Measurements from ENCODE around the gene PDE11A.

Gene PDE11A

DNA sequence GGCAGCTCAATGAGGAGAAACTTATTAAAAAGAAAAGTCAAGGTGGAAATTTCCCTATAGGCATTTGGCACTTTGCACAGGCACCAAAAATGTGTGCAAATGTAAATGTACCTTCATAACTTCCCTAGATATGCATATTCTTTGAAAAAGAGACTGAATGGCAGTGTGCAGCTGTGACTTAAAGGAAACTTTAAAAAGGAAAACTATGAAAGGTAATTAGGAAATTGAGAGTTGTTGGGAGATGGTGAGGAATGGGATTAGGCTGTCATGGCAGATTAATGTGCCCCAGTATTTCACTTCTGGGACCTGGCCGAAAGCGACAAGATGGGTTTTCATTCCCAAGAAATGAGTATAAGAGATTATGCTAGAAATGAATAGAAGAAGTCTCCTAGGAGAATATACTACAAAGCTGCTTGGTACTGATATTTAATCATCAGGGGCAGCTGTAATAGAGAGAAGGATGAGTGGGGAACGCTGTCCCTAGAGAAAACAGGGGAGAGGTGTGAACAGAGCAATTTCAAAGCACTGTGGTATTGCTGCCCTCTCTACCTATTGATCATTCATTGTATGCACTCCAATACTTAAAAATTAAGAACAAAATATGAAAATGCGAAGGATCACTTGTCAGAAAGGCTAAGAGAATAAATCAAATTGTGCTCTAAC, 366.9 kb downstream of the PDE11A start:
- no peak for TF ChIP-seq POLR2AphosphoS5 (IDR thresholded peaks at IDR 0.05; ENCODE audit: low read depth, low read length)
- no peak for TF ChIP-seq TAF1 (IDR thresholded peaks at IDR 0.05; ENCODE audit: low read depth, low read length)
- no peak for TF ChIP-seq POLR2A (IDR thresholded peaks at IDR 0.05; ENCODE audit: low read depth, low read length)
- no peak for TF ChIP-seq SPI1 (IDR thresholded peaks at IDR 0.05; ENCODE audit: low read depth, low read length)
- TF ChIP-seq PAX5 (IDR thresholded peaks at IDR 0.05; ENCODE audit: insufficient read depth, low read length, severe bottlenecking) = no peak
- TF ChIP-seq POU2F2 (IDR thresholded peaks at IDR 0.05; ENCODE audit: low read depth, low read length) = no peak
- FAIRE-seq = no peak
- DNase-seq (ENCODE audit: insufficient read length, low spot score) = no peak

DNA sequence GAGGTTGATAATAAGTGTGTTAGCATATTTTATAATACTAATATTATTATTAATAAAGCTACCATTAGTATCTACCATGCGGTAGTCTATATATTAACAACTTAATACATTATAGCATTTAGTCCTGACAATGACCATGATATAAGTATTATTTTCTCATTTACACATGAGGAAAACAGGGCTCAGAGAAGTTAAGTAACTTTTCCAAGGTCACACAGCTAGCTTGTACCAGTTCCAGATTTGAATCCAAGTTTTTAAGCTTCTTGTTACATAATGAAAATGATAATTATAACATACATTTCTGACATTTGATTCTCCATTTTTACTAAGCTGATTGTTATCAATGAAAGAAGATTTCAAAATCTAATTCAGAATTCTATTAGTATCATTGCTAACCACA, 369.4 kb downstream of the PDE11A start:
- TF ChIP-seq POU2F2 (IDR thresholded peaks at IDR 0.05; ENCODE audit: low read depth, low read length) = no peak
- no peak for TF ChIP-seq SPI1 (IDR thresholded peaks at IDR 0.05; ENCODE audit: low read depth, low read length)
- TF ChIP-seq POLR2AphosphoS5 (IDR thresholded peaks at IDR 0.05; ENCODE audit: low read depth, low read length) = no peak
- no peak for TF ChIP-seq POLR2A (IDR thresholded peaks at IDR 0.05; ENCODE audit: low read depth, low read length)
- TF ChIP-seq TAF1 (IDR thresholded peaks at IDR 0.05; ENCODE audit: low read depth, low read length) = no peak
- no peak for TF ChIP-seq PAX5 (IDR thresholded peaks at IDR 0.05; ENCODE audit: insufficient read depth, low read length, severe bottlenecking)
- DNase-seq (ENCODE audit: insufficient read length, low spot score) (no peak), FAIRE-seq (no peak)

DNA sequence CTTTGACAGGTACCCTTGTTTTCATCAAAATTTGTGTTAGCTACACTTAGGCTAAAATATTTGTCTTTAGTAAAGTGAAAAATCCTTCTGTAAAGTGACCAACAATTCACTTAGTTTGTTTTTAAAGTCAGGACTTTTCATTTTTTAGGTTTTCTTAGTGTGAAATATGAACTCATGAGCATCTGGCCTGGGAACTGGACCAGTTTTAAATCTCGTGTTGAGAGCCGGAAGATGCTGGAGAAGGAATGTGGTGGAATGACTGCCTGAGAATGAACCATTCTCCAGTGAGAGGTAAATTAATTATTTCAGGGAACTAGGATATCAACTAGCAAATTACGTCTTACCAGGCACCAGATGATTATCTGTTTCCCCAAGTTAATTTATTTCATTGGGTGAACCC, 374.3 kb downstream of the PDE11A start:
- no peak for TF ChIP-seq SPI1 (IDR thresholded peaks at IDR 0.05; ENCODE audit: low read depth, low read length)
- TF ChIP-seq POLR2A (IDR thresholded peaks at IDR 0.05; ENCODE audit: low read depth, low read length) = no peak
- no peak for TF ChIP-seq PAX5 (IDR thresholded peaks at IDR 0.05; ENCODE audit: insufficient read depth, low read length, severe bottlenecking)
- TF ChIP-seq TAF1 (IDR thresholded peaks at IDR 0.05; ENCODE audit: low read depth, low read length) = no peak
- no peak for TF ChIP-seq POU2F2 (IDR thresholded peaks at IDR 0.05; ENCODE audit: low read depth, low read length)
- TF ChIP-seq POLR2AphosphoS5 (IDR thresholded peaks at IDR 0.05; ENCODE audit: low read depth, low read length) = no peak
- DNase-seq (ENCODE audit: insufficient read length, low spot score) (no peak), FAIRE-seq (no peak)

DNA sequence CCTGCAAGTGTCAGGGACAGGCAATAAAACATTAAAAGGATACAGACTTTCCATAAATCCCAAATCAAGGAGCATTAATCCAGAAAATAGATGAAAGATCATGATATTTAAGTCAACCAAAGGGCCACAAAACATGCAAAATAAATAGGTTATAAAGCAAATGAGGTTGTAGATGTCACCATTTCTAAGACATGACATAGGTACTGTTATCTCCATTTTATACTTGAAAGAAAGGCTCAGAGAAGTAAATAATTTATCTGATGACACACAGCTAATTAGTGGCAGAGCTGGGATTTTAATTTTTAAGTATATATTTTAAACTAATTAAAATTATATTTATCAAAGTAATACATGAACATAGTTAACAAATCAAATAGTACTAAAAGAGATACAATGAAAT, 378.2 kb downstream of the PDE11A start:
- FAIRE-seq = no peak
- TF ChIP-seq SPI1 (IDR thresholded peaks at IDR 0.05; ENCODE audit: low read depth, low read length) (no peak), POU2F2 (IDR thresholded peaks at IDR 0.05; ENCODE audit: low read depth, low read length) (no peak), POLR2A (IDR thresholded peaks at IDR 0.05; ENCODE audit: low read depth, low read length) (no peak), PAX5 (IDR thresholded peaks at IDR 0.05; ENCODE audit: insufficient read depth, low read length, severe bottlenecking) (no peak), TAF1 (IDR thresholded peaks at IDR 0.05; ENCODE audit: low read depth, low read length) (no peak), POLR2AphosphoS5 (IDR thresholded peaks at IDR 0.05; ENCODE audit: low read depth, low read length) (no peak)
- DNase-seq (ENCODE audit: insufficient read length, low spot score) = no peak

DNA sequence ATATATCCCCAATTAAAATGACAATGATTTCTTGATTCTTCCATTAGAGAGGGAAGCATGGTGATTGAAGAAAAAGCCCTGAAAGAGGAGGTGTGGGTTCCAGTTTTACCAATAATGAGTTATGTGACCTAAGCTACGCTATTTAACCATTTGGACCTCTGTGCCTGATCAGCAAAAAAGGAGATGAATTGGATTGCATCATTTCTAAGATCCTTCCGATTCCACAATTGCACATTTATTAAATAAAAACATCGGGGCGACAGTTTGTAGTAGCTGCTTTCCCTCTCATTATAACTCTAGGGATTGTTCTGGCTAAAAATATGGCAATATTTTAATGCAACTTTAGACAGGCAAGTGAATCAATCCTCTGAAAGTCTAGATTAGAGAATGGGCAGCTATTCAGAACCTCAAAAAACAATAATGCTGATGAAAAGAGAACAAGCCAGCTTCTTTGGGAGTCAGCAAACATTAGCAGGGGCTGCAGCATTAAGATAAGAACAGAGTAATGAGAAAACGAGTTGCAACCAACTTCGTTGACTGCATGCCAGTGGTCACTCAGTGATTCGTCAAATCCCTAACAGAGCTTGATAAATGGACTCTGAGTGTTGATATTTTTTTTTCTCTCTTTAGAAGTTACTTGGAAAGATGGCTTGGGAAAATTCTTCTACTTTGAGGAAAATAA, 378.8 kb downstream of the PDE11A start:
- DNase-seq (ENCODE audit: insufficient read length, low spot score) (no peak), FAIRE-seq (no peak)
- TF ChIP-seq SPI1 (IDR thresholded peaks at IDR 0.05; ENCODE audit: low read depth, low read length) (no peak), POLR2AphosphoS5 (IDR thresholded peaks at IDR 0.05; ENCODE audit: low read depth, low read length) (no peak), TAF1 (IDR thresholded peaks at IDR 0.05; ENCODE audit: low read depth, low read length) (no peak), PAX5 (IDR thresholded peaks at IDR 0.05; ENCODE audit: insufficient read depth, low read length, severe bottlenecking) (no peak), POU2F2 (IDR thresholded peaks at IDR 0.05; ENCODE audit: low read depth, low read length) (no peak), POLR2A (IDR thresholded peaks at IDR 0.05; ENCODE audit: low read depth, low read length) (no peak)

DNA sequence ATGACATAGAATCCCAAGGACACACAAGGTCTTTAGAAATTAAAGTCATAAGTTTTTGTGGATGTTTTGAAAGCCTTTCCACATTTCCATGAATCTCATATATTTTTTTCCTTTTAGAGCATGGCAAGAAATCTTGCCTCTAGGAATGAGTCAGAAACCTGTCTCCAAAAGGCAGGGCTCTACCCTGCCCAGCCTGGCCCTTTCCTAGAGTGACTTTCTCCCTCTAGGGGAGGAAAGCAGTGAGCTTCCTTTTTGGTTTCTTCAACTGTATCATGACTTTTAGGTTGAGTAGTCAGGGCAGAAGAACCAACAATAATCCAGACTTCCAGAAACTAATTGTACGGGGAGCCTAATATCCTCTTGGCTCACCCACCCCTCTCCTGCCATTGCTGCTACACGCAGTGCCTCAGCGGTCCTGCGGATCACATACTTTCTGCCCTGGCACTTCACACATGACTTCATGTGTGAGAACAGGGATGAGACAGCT, 379.8 kb downstream of the PDE11A start:
- DNase-seq (ENCODE audit: insufficient read length, low spot score) (no peak), FAIRE-seq (no peak)
- TF ChIP-seq TAF1 (IDR thresholded peaks at IDR 0.05; ENCODE audit: low read depth, low read length) (no peak), POLR2A (IDR thresholded peaks at IDR 0.05; ENCODE audit: low read depth, low read length) (no peak), POU2F2 (IDR thresholded peaks at IDR 0.05; ENCODE audit: low read depth, low read length) (no peak)

DNA sequence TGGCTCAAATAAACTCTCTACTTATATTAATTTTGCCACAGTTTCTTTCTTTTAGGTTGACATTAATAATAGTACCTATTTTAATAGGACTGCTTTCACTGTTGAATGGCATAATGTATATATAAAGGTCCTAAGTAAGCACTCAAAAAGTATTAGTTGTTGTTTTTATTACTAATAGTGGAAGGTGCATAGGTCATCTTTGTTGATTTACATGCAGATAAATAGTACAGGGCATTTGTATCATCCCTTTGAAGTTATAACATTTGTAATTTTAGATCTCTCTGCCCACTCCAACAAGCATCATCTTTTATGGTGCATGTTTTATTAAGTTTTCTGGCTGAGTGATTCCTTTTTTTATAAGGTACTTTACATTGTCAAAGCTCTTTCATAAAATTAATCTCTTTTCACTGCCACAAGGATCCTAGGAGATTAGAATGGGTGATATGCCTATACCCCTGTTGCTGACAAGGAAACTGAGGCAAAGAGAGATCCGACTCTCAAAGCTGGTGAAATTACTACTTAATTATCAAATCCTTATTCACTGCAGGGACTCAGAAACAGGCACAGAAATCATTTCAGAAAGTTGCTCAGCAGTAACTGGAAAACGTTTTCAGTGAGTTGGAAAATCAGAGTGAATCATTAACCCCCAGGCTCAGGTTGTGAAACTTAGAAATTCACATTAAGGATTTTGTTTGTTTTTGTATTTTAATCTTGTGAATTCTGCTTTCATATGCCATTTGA, 380.4 kb downstream of the PDE11A start:
- FAIRE-seq (no peak), DNase-seq (ENCODE audit: insufficient read length, low spot score) (no peak)
- TF ChIP-seq PAX5 (IDR thresholded peaks at IDR 0.05; ENCODE audit: insufficient read depth, low read length, severe bottlenecking) = no peak
- TF ChIP-seq POLR2A (IDR thresholded peaks at IDR 0.05; ENCODE audit: low read depth, low read length) = no peak
- TF ChIP-seq SPI1 (IDR thresholded peaks at IDR 0.05; ENCODE audit: low read depth, low read length) = no peak
- no peak for TF ChIP-seq TAF1 (IDR thresholded peaks at IDR 0.05; ENCODE audit: low read depth, low read length)
- no peak for TF ChIP-seq POLR2AphosphoS5 (IDR thresholded peaks at IDR 0.05; ENCODE audit: low read depth, low read length)
- TF ChIP-seq POU2F2 (IDR thresholded peaks at IDR 0.05; ENCODE audit: low read depth, low read length) = no peak

DNA sequence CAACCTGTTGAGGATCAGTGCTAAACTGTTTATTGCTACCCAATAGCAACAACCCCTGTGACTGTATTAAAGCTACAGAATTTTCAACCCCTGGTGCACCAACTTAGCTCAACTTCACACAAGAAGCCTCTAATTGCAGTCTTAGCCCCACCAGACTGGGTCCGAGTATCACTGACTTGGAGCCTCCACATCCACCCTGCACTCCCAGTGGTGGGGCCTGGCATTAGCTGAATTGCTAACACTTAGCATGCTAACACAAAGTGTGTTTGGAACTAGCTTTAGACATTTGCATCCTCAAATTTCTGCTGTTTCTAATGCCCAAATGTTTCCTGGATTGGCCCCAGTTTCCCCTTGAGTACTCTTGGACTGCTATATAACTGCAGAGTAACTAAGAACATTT, 381.4 kb downstream of the PDE11A start:
- FAIRE-seq = no peak
- DNase-seq (ENCODE audit: insufficient read length, low spot score) = no peak
- TF ChIP-seq POLR2A (IDR thresholded peaks at IDR 0.05; ENCODE audit: low read depth, low read length) (no peak), PAX5 (IDR thresholded peaks at IDR 0.05; ENCODE audit: insufficient read depth, low read length, severe bottlenecking) (no peak), POU2F2 (IDR thresholded peaks at IDR 0.05; ENCODE audit: low read depth, low read length) (no peak), POLR2AphosphoS5 (IDR thresholded peaks at IDR 0.05; ENCODE audit: low read depth, low read length) (no peak), SPI1 (IDR thresholded peaks at IDR 0.05; ENCODE audit: low read depth, low read length) (no peak)

DNA sequence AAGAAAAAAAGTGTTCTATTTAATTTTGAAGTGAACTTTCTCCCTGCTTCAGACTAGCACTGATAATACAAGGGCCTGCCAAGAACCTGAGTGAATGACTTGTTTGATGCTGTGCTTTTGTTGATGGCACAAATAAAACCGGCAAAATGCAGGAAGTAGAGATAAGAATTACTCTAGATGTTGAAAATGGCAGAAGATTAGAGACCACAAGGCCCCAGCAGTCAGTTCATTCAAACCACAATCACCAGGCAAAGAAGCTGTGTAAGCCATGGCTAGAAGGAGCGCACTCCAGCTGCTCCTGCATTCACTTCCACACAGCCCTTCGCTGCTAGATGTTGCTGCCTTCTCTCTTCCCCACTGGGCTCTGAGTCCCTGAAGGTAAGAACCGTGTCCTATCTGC, 383.0 kb downstream of the PDE11A start:
- no peak for DNase-seq (ENCODE audit: insufficient read length, low spot score)
- FAIRE-seq = no peak
- TF ChIP-seq POU2F2 (IDR thresholded peaks at IDR 0.05; ENCODE audit: low read depth, low read length) = no peak
- TF ChIP-seq TAF1 (IDR thresholded peaks at IDR 0.05; ENCODE audit: low read depth, low read length) = no peak
- no peak for TF ChIP-seq PAX5 (IDR thresholded peaks at IDR 0.05; ENCODE audit: insufficient read depth, low read length, severe bottlenecking)
- no peak for TF ChIP-seq POLR2AphosphoS5 (IDR thresholded peaks at IDR 0.05; ENCODE audit: low read depth, low read length)
- TF ChIP-seq SPI1 (IDR thresholded peaks at IDR 0.05; ENCODE audit: low read depth, low read length) = no peak
- no peak for TF ChIP-seq POLR2A (IDR thresholded peaks at IDR 0.05; ENCODE audit: low read depth, low read length)
